ENCODE measurements around the gene NMNAT3.

NMNAT3 gene

GRCh38 chr3:139671107-139671506, 6.7 kb downstream of the NMNAT3 start:
- POLR2A ChIA-PET: no interaction called here
- TF ChIP-seq ELF4 (IDR thresholded peaks at IDR 0.05) (no peak), FOXK2 (IDR thresholded peaks at IDR 0.05) (no peak)
- DNase-seq (ENCODE audit: extremely low spot score): no peak
- CTCF ChIA-PET: no interaction called here

DNA sequence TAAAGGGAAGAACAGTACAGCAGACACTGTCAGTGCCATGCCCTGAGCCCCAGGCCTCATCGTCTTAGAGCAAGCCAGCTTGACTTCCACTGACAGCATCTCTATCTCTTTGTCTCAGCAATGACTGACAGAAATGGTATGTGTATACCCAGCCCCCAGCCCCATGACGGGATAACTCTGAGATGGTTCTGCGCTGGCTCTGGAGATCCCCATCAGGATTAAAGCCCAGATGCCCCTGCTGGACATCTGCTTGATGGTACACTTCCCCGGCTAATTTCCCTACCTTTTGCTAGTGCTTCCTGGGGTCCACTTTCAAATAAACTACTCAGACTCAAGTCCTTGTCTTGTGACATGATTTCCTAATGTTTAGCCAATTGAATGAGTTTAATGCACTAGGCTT, 7.6 kb downstream of the NMNAT3 start:
- no peak for DNase-seq (ENCODE audit: extremely low spot score)
- TF ChIP-seq TARDBP (IDR thresholded peaks at IDR 0.05): no peak
- no peak for TF ChIP-seq L3MBTL2 (conservative IDR thresholded peaks at IDR 0.05)
- TF ChIP-seq ARNT (IDR thresholded peaks at IDR 0.05): no peak
- TF ChIP-seq NFRKB (IDR thresholded peaks at IDR 0.05): no peak
- TF ChIP-seq FOXA1 (IDR thresholded peaks at IDR 0.05): no peak
- no peak for TF ChIP-seq FOXK2 (IDR thresholded peaks at IDR 0.05)
- TF ChIP-seq FOXM1 (IDR thresholded peaks at IDR 0.05; ENCODE audit: borderline replicate concordance): no peak
- no peak for TF ChIP-seq ZNF384 (IDR thresholded peaks at IDR 0.05)
- TF ChIP-seq SUZ12 (IDR thresholded peaks at IDR 0.05): no peak
- TF ChIP-seq CTBP1 (IDR thresholded peaks at IDR 0.05; ENCODE audit: borderline replicate concordance): no peak
- no peak for TF ChIP-seq ELF4 (IDR thresholded peaks at IDR 0.05)
- TF ChIP-seq BHLHE40 (IDR thresholded peaks at IDR 0.05; ENCODE audit: borderline replicate concordance): no peak
- TF ChIP-seq HDGF (IDR thresholded peaks at IDR 0.05; ENCODE audit: borderline replicate concordance): no peak
- TF ChIP-seq SP1 (IDR thresholded peaks at IDR 0.05): no peak
- no peak for TF ChIP-seq LEF1 (IDR thresholded peaks at IDR 0.05; ENCODE audit: borderline replicate concordance)
- TF ChIP-seq, protein P1, sequence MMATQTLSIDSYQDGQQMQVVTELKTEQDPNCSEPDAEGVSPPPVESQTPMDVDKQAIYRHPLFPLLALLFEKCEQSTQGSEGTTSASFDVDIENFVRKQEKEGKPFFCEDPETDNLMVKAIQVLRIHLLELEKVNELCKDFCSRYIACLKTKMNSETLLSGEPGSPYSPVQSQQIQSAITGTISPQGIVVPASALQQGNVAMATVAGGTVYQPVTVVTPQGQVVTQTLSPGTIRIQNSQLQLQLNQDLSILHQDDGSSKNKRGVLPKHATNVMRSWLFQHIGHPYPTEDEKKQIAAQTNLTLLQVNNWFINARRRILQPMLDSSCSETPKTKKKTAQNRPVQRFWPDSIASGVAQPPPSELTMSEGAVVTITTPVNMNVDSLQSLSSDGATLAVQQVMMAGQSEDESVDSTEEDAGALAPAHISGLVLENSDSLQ (IDR thresholded peaks at IDR 0.05): no peak
- ChIA-PET CTCF (no interaction called here), POLR2A (no interaction called here)

- ChIA-PET CTCF (no interaction called here), POLR2A (no interaction called here)
- no peak for DNase-seq (ENCODE audit: extremely low spot score)
- TF ChIP-seq L3MBTL2 (conservative IDR thresholded peaks at IDR 0.05) (no peak), ZNF384 (IDR thresholded peaks at IDR 0.05) (no peak), BHLHE40 (IDR thresholded peaks at IDR 0.05; ENCODE audit: borderline replicate concordance) (no peak)
Observed at GRCh38 chr3:139668332-139668731, 9.4 kb downstream of the NMNAT3 start.

GRCh38 chr3:139664958-139665357, 12.8 kb downstream of the NMNAT3 start:
- no peak for DNase-seq (ENCODE audit: extremely low spot score)
- CTCF ChIA-PET: no interaction called here
- POLR2A ChIA-PET: interaction anchor here (0.7 kb wide), 1 partner anchor 311 kb away, joined by 3 read pairs; no protein-coding TSS in a partner anchor
- no peak for TF ChIP-seq LEF1 (IDR thresholded peaks at IDR 0.05; ENCODE audit: borderline replicate concordance)

- TF ChIP-seq FOXM1 (IDR thresholded peaks at IDR 0.05; ENCODE audit: borderline replicate concordance) (no peak), ELF4 (IDR thresholded peaks at IDR 0.05) (no peak), SUZ12 (IDR thresholded peaks at IDR 0.05) (no peak), ZNF384 (IDR thresholded peaks at IDR 0.05) (no peak), CTBP1 (IDR thresholded peaks at IDR 0.05; ENCODE audit: borderline replicate concordance) (no peak), HDGF (IDR thresholded peaks at IDR 0.05; ENCODE audit: borderline replicate concordance) (no peak), TARDBP (IDR thresholded peaks at IDR 0.05) (no peak), NFRKB (IDR thresholded peaks at IDR 0.05) (no peak), SP1 (IDR thresholded peaks at IDR 0.05) (no peak), ARNT (IDR thresholded peaks at IDR 0.05) (no peak), FOXK2 (IDR thresholded peaks at IDR 0.05) (no peak), LEF1 (IDR thresholded peaks at IDR 0.05; ENCODE audit: borderline replicate concordance) (no peak), FOXA1 (IDR thresholded peaks at IDR 0.05) (no peak), L3MBTL2 (conservative IDR thresholded peaks at IDR 0.05) (no peak), BHLHE40 (IDR thresholded peaks at IDR 0.05; ENCODE audit: borderline replicate concordance) (no peak)
- TF ChIP-seq, protein P1 (IDR thresholded peaks at IDR 0.05): no peak
- ChIA-PET POLR2A (no interaction called here), CTCF (no interaction called here)
- DNase-seq (ENCODE audit: extremely low spot score): no peak
Observed at GRCh38 chr3:139660269-139660668, 17.5 kb downstream of the NMNAT3 start.

DNA sequence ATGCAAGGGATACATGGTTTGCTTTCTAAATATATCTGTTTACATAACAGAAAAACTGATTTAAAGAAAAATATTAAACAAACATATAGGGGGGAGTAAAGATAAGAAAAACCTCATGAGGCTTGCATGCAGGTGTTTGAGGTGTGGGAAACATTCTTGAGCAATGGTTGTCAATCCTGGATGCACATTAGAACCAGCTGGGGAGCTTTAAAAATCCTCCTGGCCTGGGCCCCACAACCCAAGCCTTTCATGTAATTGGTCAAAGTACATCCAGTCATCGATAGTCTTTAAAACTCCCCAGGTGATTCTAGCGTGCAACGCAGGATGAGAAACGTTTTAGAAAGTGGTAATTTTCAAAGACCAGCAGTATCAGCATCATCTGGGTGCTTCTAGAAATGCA, 18.3 kb downstream of the NMNAT3 start:
- DNase-seq (ENCODE audit: extremely low spot score): no peak
- TF ChIP-seq SUZ12 (IDR thresholded peaks at IDR 0.05) (no peak), L3MBTL2 (conservative IDR thresholded peaks at IDR 0.05) (no peak), ELF4 (IDR thresholded peaks at IDR 0.05) (no peak), BHLHE40 (IDR thresholded peaks at IDR 0.05; ENCODE audit: borderline replicate concordance) (no peak), CTBP1 (IDR thresholded peaks at IDR 0.05; ENCODE audit: borderline replicate concordance) (no peak), FOXM1 (IDR thresholded peaks at IDR 0.05; ENCODE audit: borderline replicate concordance) (no peak), FOXK2 (IDR thresholded peaks at IDR 0.05) (no peak), HDGF (IDR thresholded peaks at IDR 0.05; ENCODE audit: borderline replicate concordance) (no peak), TARDBP (IDR thresholded peaks at IDR 0.05) (no peak), LEF1 (IDR thresholded peaks at IDR 0.05; ENCODE audit: borderline replicate concordance) (no peak), ARNT (IDR thresholded peaks at IDR 0.05) (no peak), FOXA1 (IDR thresholded peaks at IDR 0.05) (no peak)
- TF ChIP-seq, protein P1 (IDR thresholded peaks at IDR 0.05): no peak
- ChIA-PET CTCF (no interaction called here), POLR2A (no interaction called here)

- no peak for TF ChIP-seq SP1 (IDR thresholded peaks at IDR 0.05)
- no peak for DNase-seq (ENCODE audit: extremely low spot score)
- POLR2A ChIA-PET: no interaction called here
- CTCF ChIA-PET: interaction anchor here (0.6 kb wide), 1 partner anchor 113 kb away, joined by 3 read pairs; no protein-coding TSS in a partner anchor
Observed at GRCh38 chr3:139657936-139658335, 19.8 kb downstream of the NMNAT3 start.

Measured in HEK293T (cell line).